ENCODE measurements around the gene BSND. TPM values are rescaled to one million over a fixed set of nuclear protein-coding genes. Genes with fewer than 3 reads are reported as not detected.

BSND gene
- total RNA-seq (not detected), polyA plus RNA-seq (under 1 TPM in 1 of 2 donors, not detected in 1; 0.02 TPM)
- long read RNA-seq, donor 1, result 0 reads
- long read RNA-seq, donor 2, result 0 reads
- long read RNA-seq, donor 3, result 0 reads
- long read RNA-seq, donor 4, result 0 reads
- long read RNA-seq, donor 5, result 0 reads

- peaks cover 0 to 2% (median 0%) of the 10 kb centered on the region in 4 donors for H3K9me3 ChIP-seq (ENCODE audit: control insufficient read depth in 4 of 4, insufficient read depth in 3 of 4, low read length in 3 of 4)
- no peak for ATAC-seq (ENCODE audit: insufficient read depth, low FRiP score)
- H3K4me1 ChIP-seq (ENCODE audit: control insufficient read depth in 5 of 5, insufficient read depth in 5 of 5, low read length in 5 of 5), result peaks cover 0 to 7% (median 0%) of the 10 kb centered on the region in 5 donors
- H3K9ac ChIP-seq (ENCODE audit: insufficient read depth in 1 of 2, low read length in 2 of 2), result no peak within 1 kb of the TSS
- DNase-seq, result no peak
- no peaks in the 10 kb centered on the region for H3K36me3 ChIP-seq (ENCODE audit: control insufficient read depth in 4 of 4, insufficient read depth in 4 of 4, low read length in 4 of 4)
- no peak within 1 kb of the TSS for H3K27ac ChIP-seq (ENCODE audit: low read depth in 1 of 2, low read length in 1 of 2)
- WGBS, 2 donors, result 64 to 71% methylated on average over 7 of the region's 7 CpGs
- TF ChIP-seq CTCF (IDR thresholded peaks at IDR 0.05; ENCODE audit: control extremely low read depth, extremely low read depth), result no peak
- peaks cover 4 to 31% (median 23%) of the 10 kb centered on the region in 3 donors for H3K27me3 ChIP-seq (ENCODE audit: control insufficient read depth in 3 of 3, insufficient read depth in 3 of 3, low read length in 2 of 3)
- H3K4me3 ChIP-seq, result no peak within 1 kb of the TSS
Measured at GRCh38 chr1:54998677-54999076, at the start of gene BSND. Gene BSND, plus strand, starts transcription at chr1:54998933. Its CDS starts 254 bp downstream, at chr1:54999187.

- no peak overlapping the region for H3K9ac ChIP-seq (ENCODE audit: insufficient read depth in 1 of 2, low read length in 2 of 2)
Measured at GRCh38 chr1:54949053-54949452, 49.7 kb upstream of the BSND start.

GRCh38 chr1:54950006-54950368 lies 48.7 kb upstream of the BSND start:
- Histone ChIP-seq H3K4me1 (ENCODE audit: control insufficient read depth in 5 of 5, insufficient read depth in 5 of 5, low read length in 5 of 5) (peaks cover 0 to 11% (median 0%) of the 10 kb centered on the region in 5 donors), H3K9ac (ENCODE audit: insufficient read depth in 1 of 2, low read length in 2 of 2) (no peak overlapping the region), H3K36me3 (ENCODE audit: control insufficient read depth in 4 of 4, insufficient read depth in 4 of 4, low read length in 4 of 4) (no peaks in the 10 kb centered on the region), H3K27me3 (ENCODE audit: control insufficient read depth in 3 of 3, insufficient read depth in 3 of 3, low read length in 2 of 3) (no peaks in the 10 kb centered on the region), H3K9me3 (ENCODE audit: control insufficient read depth in 4 of 4, insufficient read depth in 3 of 4, low read length in 3 of 4) (no peaks in the 10 kb centered on the region), H3K27ac (ENCODE audit: low read depth in 1 of 2, low read length in 1 of 2) (no peak overlapping the region), H3K4me3 (no peak overlapping the region)
- no peak for TF ChIP-seq CTCF (IDR thresholded peaks at IDR 0.05; ENCODE audit: control extremely low read depth, extremely low read depth)
- no peak for ATAC-seq (ENCODE audit: insufficient read depth, low FRiP score)
- 63 to 74% methylated on average over 6 of the region's 6 CpGs for WGBS, 2 donors
- DNase-seq, result peak in 1 of 3 donors; percentile 8

More at GRCh38 chr1:54949053-54949452, 49.7 kb upstream of the BSND start:
- peaks cover 0 to 11% (median 0%) of the 10 kb centered on the region in 5 donors for H3K4me1 ChIP-seq (ENCODE audit: control insufficient read depth in 5 of 5, insufficient read depth in 5 of 5, low read length in 5 of 5)
- no peak overlapping the region for H3K4me3 ChIP-seq
- H3K27me3 ChIP-seq (ENCODE audit: control insufficient read depth in 3 of 3, insufficient read depth in 3 of 3, low read length in 2 of 3), result no peaks in the 10 kb centered on the region
- H3K36me3 ChIP-seq (ENCODE audit: control insufficient read depth in 4 of 4, insufficient read depth in 4 of 4, low read length in 4 of 4), result no peaks in the 10 kb centered on the region
- WGBS, 2 donors, result 76 to 78% methylated on average over 4 of the region's 4 CpGs
- H3K9me3 ChIP-seq (ENCODE audit: control insufficient read depth in 4 of 4, insufficient read depth in 3 of 4, low read length in 3 of 4), result no peaks in the 10 kb centered on the region
- DNase-seq, result no peak
- no peak for TF ChIP-seq CTCF (IDR thresholded peaks at IDR 0.05; ENCODE audit: control extremely low read depth, extremely low read depth)
- H3K27ac ChIP-seq (ENCODE audit: low read depth in 1 of 2, low read length in 1 of 2), result no peak overlapping the region
- no peak for ATAC-seq (ENCODE audit: insufficient read depth, low FRiP score)
